CD14-positive monocyte (primary cell): ENCODE data around the gene EPAS1. TPM values are rescaled to one million over a fixed set of nuclear protein-coding genes. Genes with fewer than 3 reads are reported as not detected.

ENCODE experiments used
- DNase-seq, 3 donors: peaks; one replicate each; pipeline ENCODE4 v3.0.0-alpha.2; 2011 to 2022
- H2AFZ ChIP-seq: 2 replicates; pipeline ENCODE4 v1.6.0; 2012; ENCODE audit warnings: mild to moderate bottlenecking, low read depth, low read length, inconsistent platforms; ENCODE audit not compliant: insufficient read depth, poor library complexity, severe bottlenecking
- H3K27ac ChIP-seq, 2 donors: 1 replicate in 1 of 2; 2 replicates in 1 of 2; pipeline ENCODE4 v1.5.1; 2012 to 2013; ENCODE audit warnings: low read length in 2 of 2, control low read depth in 1 of 2, inconsistent platforms in 1 of 2, low read depth in 1 of 2, mild to moderate bottlenecking in 1 of 2
- H3K27me3 ChIP-seq, 2 donors: one replicate each; pipeline versions ENCODE4 v1.6.0 to v1.6.1; 2011 to 2013; ENCODE audit warnings: low read length in 2 of 2; ENCODE audit not compliant: control insufficient read depth in 2 of 2, insufficient read depth in 2 of 2
- H3K36me3 ChIP-seq, 2 donors: replicated peaks in 1 of 2; 1 replicate in 1 of 2; 2 replicates in 1 of 2; pipeline versions ENCODE4 v1.5.1 to v1.6.1; 2012 to 2013; ENCODE audit warnings: low read length in 2 of 2, control low read depth in 1 of 2, inconsistent platforms in 1 of 2, mild to moderate bottlenecking in 1 of 2; ENCODE audit not compliant: insufficient read depth in 2 of 2, control insufficient read depth in 1 of 2
- H3K4me1 ChIP-seq, 2 donors: 1 replicate in 1 of 2; 2 replicates in 1 of 2; pipeline versions ENCODE4 v1.5.1 to v1.6.1; 2012 to 2013; ENCODE audit warnings: low read length in 2 of 2, control low read depth in 1 of 2, inconsistent platforms in 1 of 2, mild to moderate bottlenecking in 1 of 2, moderate library complexity in 1 of 2; ENCODE audit not compliant: insufficient read depth in 2 of 2, control insufficient read depth in 1 of 2
- H3K4me2 ChIP-seq: replicated peaks from 2 replicates; pipeline ENCODE3; 2012; ENCODE audit warnings: low read length, moderate library complexity, mild to moderate bottlenecking; ENCODE audit not compliant: poor library complexity, severe bottlenecking; ENCODE audit errors: extremely low read depth
- H3K4me3 ChIP-seq, 3 experiments: fragments of 200-600 bp in 1 of 3; sonication (generic) in 1 of 3; replicated peaks in 1 of 3; 1 replicate in 2 of 3; 2 replicates in 1 of 3; pipeline ENCODE4 v1.5.1; 2011 to 2013; ENCODE audit warnings: low read length in 3 of 3, mild to moderate bottlenecking in 3 of 3, control low read depth in 2 of 3, low read depth in 2 of 3, inconsistent platforms in 1 of 3, moderate library complexity in 1 of 3
- H3K79me2 ChIP-seq: 2 replicates; pipeline ENCODE4 v1.6.0; 2012; ENCODE audit warnings: mild to moderate bottlenecking, control low read depth, inconsistent platforms, low read length, moderate library complexity; ENCODE audit not compliant: insufficient read depth
- H3K9ac ChIP-seq: 2 replicates; pipeline ENCODE4 v1.6.0; 2017; ENCODE audit warnings: low read length, mild to moderate bottlenecking; ENCODE audit not compliant: insufficient read depth, poor library complexity, severe bottlenecking
- H3K9me3 ChIP-seq, 2 donors: replicated peaks in 1 of 2; 1 replicate in 1 of 2; 2 replicates in 1 of 2; pipeline versions ENCODE4 v1.5.1 to v1.6.1; 2012 to 2013; ENCODE audit warnings: low read length in 2 of 2, control low read depth in 1 of 2; ENCODE audit not compliant: control insufficient read depth in 1 of 2, insufficient read depth in 1 of 2
- H4K20me1 ChIP-seq: 2 replicates; pipeline ENCODE4 v1.6.0; 2012; ENCODE audit warnings: mild to moderate bottlenecking, low read length, control low read depth, moderate library complexity; ENCODE audit not compliant: insufficient read depth
- H3K27ac Mint-ChIP-seq, 7 donors: one replicate each; pipeline ENCODE4 v1.8.0; 2020; ENCODE audit warnings: mild to moderate bottlenecking in 7 of 7, mixed read lengths in 7 of 7, moderate library complexity in 6 of 7, inconsistent platforms in 2 of 7
- H3K27me3 Mint-ChIP-seq, 3 donors: one replicate each; pipeline ENCODE4 v1.8.0; 2021 to 2022; ENCODE audit warnings: low read depth in 3 of 3, mild to moderate bottlenecking in 3 of 3, mixed read lengths in 3 of 3, moderate library complexity in 3 of 3, inconsistent platforms in 1 of 3
- H3K36me3 Mint-ChIP-seq, 2 donors: one replicate each; pipeline ENCODE4 v1.8.0; 2020; ENCODE audit warnings: mixed read lengths in 2 of 2, inconsistent platforms in 1 of 2, mild to moderate bottlenecking in 1 of 2
- H3K4me1 Mint-ChIP-seq: one replicate; pipeline ENCODE4 v1.8.0; 2020; ENCODE audit warnings: mild to moderate bottlenecking, mixed read lengths
- H3K4me3 Mint-ChIP-seq, 2 donors: one replicate each; pipeline ENCODE4 v1.8.0; 2020; ENCODE audit warnings: mild to moderate bottlenecking in 2 of 2, mixed read lengths in 2 of 2, moderate library complexity in 1 of 2
- H3K9me3 Mint-ChIP-seq, 7 donors: one replicate each; pipeline ENCODE4 v1.8.0; 2020 to 2022; ENCODE audit warnings: mixed read lengths in 7 of 7, mild to moderate bottlenecking in 6 of 7, moderate library complexity in 6 of 7, inconsistent platforms in 2 of 7
- CTCF ChIP-seq: fragments of 200-600 bp; IDR thresholded peaks from one replicate; pipeline ENCODE4 v1.8.0; 2022; ENCODE audit warnings: antibody characterized with exemption, mild to moderate bottlenecking
- WGBS: methylation state at CpG from one replicate; pipeline ENCODE4 v1.1.5; 2013; ENCODE audit warnings: missing lambda C conversion rate; ENCODE audit not compliant: insufficient coverage; 5-methylcytosine and 5-hydroxymethylcytosine counted together
- intact Hi-C, 2 donors: fragments of 100-400 bp; cut with micrococcal nuclease; formaldehyde crosslinking; loops; one replicate each; pipeline versions ENCODE4 v1.15.0 to v1.15.1; 2023
- polyA plus RNA-seq, 3 donors: library from polyadenylated mRNA; depleted of rRNA in 1 of 3; unstranded in 2 of 3; stranded (reverse) in 1 of 3; fragments of 300-500 nt in 2 of 3; fragments of >200 nt in 1 of 3; fragmentation: Illumina TruSeq in 2 of 3; gene quantifications; 1 replicate in 2 of 3; 2 replicates in 1 of 3; pipeline ENCODE4 v1.2.3, GENCODE V29; 2012 to 2021

Gene EPAS1
- polyA plus RNA-seq, 3 donors: 0.11 to 1.0 (median 0.88) TPM

GRCh38 chr2:46390036-46390435, 92.8 kb downstream of the EPAS1 start:
- H3K9me3 ChIP-seq: no peaks in the 10 kb centered on the region
- H3K27me3 ChIP-seq: no peaks in the 10 kb centered on the region
- intact Hi-C loops: no loop called here
- no peak overlapping the region for H3K27ac Mint-ChIP-seq
- H3K27me3 Mint-ChIP-seq: peaks cover 0 to 4% (median 3%) of the 10 kb centered on the region in 3 donors
- no peak for TF ChIP-seq CTCF
- H3K27ac ChIP-seq: no peak overlapping the region
- H2AFZ ChIP-seq: no peak overlapping the region
- peaks cover 57% of the 10 kb centered on the region for H3K4me1 Mint-ChIP-seq
- peaks cover 0 to 2% (median 0%) of the 10 kb centered on the region in 7 donors for H3K9me3 Mint-ChIP-seq
- H3K4me3 Mint-ChIP-seq: no peak overlapping the region
- H3K79me2 ChIP-seq: no peaks in the 10 kb centered on the region
- no peak for DNase-seq
- no peak overlapping the region for H3K4me2 ChIP-seq
- no peaks in the 10 kb centered on the region for H4K20me1 ChIP-seq
- no peaks in the 10 kb centered on the region for H3K36me3 ChIP-seq
- peaks cover 47 to 56% of the 10 kb centered on the region in 2 donors for H3K4me1 ChIP-seq
- H3K36me3 Mint-ChIP-seq: peaks cover 0 to 5% of the 10 kb centered on the region in 2 donors
- no peak overlapping the region for H3K4me3 ChIP-seq
- WGBS: 100% methylated on average over 1 of the region's 3 CpGs
- H3K9ac ChIP-seq: no peak overlapping the region

- H3K27ac ChIP-seq: no peak overlapping the region
- peaks cover 53% of the 10 kb centered on the region for H3K4me1 Mint-ChIP-seq
- no peaks in the 10 kb centered on the region for H4K20me1 ChIP-seq
- DNase-seq: no peak
- no peak overlapping the region for H3K27ac Mint-ChIP-seq
- 97% methylated on average over 5 of the region's 7 CpGs for WGBS
- no peak overlapping the region for H2AFZ ChIP-seq
- no peaks in the 10 kb centered on the region for H3K27me3 ChIP-seq
- H3K9me3 ChIP-seq: no peaks in the 10 kb centered on the region
- peaks cover 0 to 3% (median 3%) of the 10 kb centered on the region in 3 donors for H3K27me3 Mint-ChIP-seq
- no peak overlapping the region for H3K4me3 ChIP-seq
- H3K4me3 Mint-ChIP-seq: no peak overlapping the region
- H3K9ac ChIP-seq: no peak overlapping the region
- H3K4me1 ChIP-seq: peaks cover 41 to 50% of the 10 kb centered on the region in 2 donors
- no peak for TF ChIP-seq CTCF
- no peak overlapping the region for H3K4me2 ChIP-seq
- intact Hi-C loops: no loop called here
- H3K36me3 Mint-ChIP-seq: peaks cover 0 to 5% of the 10 kb centered on the region in 2 donors
- no peaks in the 10 kb centered on the region for H3K36me3 ChIP-seq
- peaks cover 0 to 2% (median 0%) of the 10 kb centered on the region in 7 donors for H3K9me3 Mint-ChIP-seq
- no peaks in the 10 kb centered on the region for H3K79me2 ChIP-seq
Measured at GRCh38 chr2:46390901-46391395, 93.7 kb downstream of the EPAS1 start.
